Lung microvascular endothelial cell (primary cell): ENCODE results near the gene DCAKD. TPM values are rescaled to one million over a fixed set of nuclear protein-coding genes. Genes with fewer than 3 reads are reported as not detected.

Source experiments
- DNase-seq, 2 donors: peaks; one replicate each; pipeline versions ENCODE4 v3.0.0 to v3.0.0-alpha.2; 2010; ENCODE audit warnings: low read depth in 2 of 2
- total RNA-seq: library from RNA; depleted of rRNA; stranded (reverse); fragments of >200 nt; gene quantifications from 2 replicates; pipeline ENCODE4 v1.2.1, GENCODE V29; 2014

DCAKD gene
- total RNA-seq, 1 donor from 2014 or later, result 22.4 TPM

- no peak for DNase-seq
Measured at GRCh38 chr17:45004388-45004787, 47.0 kb downstream of the DCAKD start.

GRCh38 chr17:45003877-45004276 lies 47.6 kb downstream of the DCAKD start:
- DNase-seq, result no peak

GRCh38 chr17:45001310-45001709 lies 50.1 kb downstream of the DCAKD start:
- DNase-seq, result no peak

GRCh38 chr17:44999433-44999832 lies 52.0 kb downstream of the DCAKD start:
- no peak for DNase-seq

GRCh38 chr17:44998646-44999045 lies 52.8 kb downstream of the DCAKD start:
- no peak for DNase-seq

- DNase-seq, result peak in 1 of 2 donors; percentile 43
Measured at GRCh38 chr17:44997733-44998520, 53.5 kb downstream of the DCAKD start.

- no peak for DNase-seq
Measured at GRCh38 chr17:44996304-44996703, 55.1 kb downstream of the DCAKD start.

GRCh38 chr17:44995436-44996001 lies 55.9 kb downstream of the DCAKD start:
- DNase-seq, result no peak

- DNase-seq, result no peak
Measured at GRCh38 chr17:44992242-44992939, 59.0 kb downstream of the DCAKD start.

- DNase-seq, result peak; percentile 14 to 27
Measured at GRCh38 chr17:44990994-44991393, 60.4 kb downstream of the DCAKD start.

- DNase-seq, result no peak
Measured at GRCh38 chr17:44989552-44990138, 61.8 kb downstream of the DCAKD start.

GRCh38 chr17:44988044-44988942 lies 63.1 kb downstream of the DCAKD start:
- DNase-seq, result no peak

- no peak for DNase-seq
Measured at GRCh38 chr17:44983563-44983962, 67.9 kb downstream of the DCAKD start.

- DNase-seq, result no peak
Measured at GRCh38 chr17:44982113-44982702, 69.2 kb downstream of the DCAKD start.

- DNase-seq, result peak; percentile 80 to 89
Measured at GRCh38 chr17:44981221-44981968, 70.0 kb downstream of the DCAKD start.

- no peak for DNase-seq
Measured at GRCh38 chr17:44979426-44979995, 71.9 kb downstream of the DCAKD start.

GRCh38 chr17:44978807-44979206 lies 72.6 kb downstream of the DCAKD start:
- DNase-seq, result no peak

GRCh38 chr17:44977814-44978550 lies 73.5 kb downstream of the DCAKD start:
- no peak for DNase-seq

GRCh38 chr17:44977065-44977464 lies 74.4 kb downstream of the DCAKD start:
- no peak for DNase-seq
